Camera-type eye (tissue), 1 donor: ENCODE measurements around the gene ZNF593OS. TPM values are rescaled to one million over a fixed set of nuclear protein-coding genes. Genes with fewer than 3 reads are reported as not detected.

Experiments used
- total RNA-seq: library from RNA; depleted of rRNA; stranded (reverse); fragments of >200 nt; gene quantifications from one replicate; pipeline ENCODE4 v1.2.3, GENCODE V29; 2014

The ZNF593OS gene
- total RNA-seq, result 41.3 TPM

GRCh38 chr1:26171084-26172072 is at the start of gene ZNF593OS:
TSS of gene ZNF593OS (minus strand) at chr1:26171832. CDS start at chr1:26171661, 171 bp downstream.

GRCh38 chr1:26190373-26190987 is 18.8 kb upstream of the ZNF593OS start, which contains the start of gene CATSPER4:
TSS of gene CATSPER4 (plus strand) at chr1:26190602. CDS start at chr1:26190628, 26 bp downstream.

GRCh38 chr1:26177182-26177684 is 5.6 kb upstream of the ZNF593OS start, which contains the start of gene CNKSR1:
TSS of gene CNKSR1 (plus strand) at chr1:26177491. CDS start at chr1:26177548, 57 bp downstream.

GRCh38 chr1:26169669-26170471 is 1.8 kb downstream of the ZNF593OS start, which contains the start of gene ZNF593:
TSS of gene ZNF593 (plus strand) at chr1:26169908. CDS start at chr1:26169984, 76 bp downstream.

GRCh38 chr1:26168410-26169197 is 3.0 kb downstream of the ZNF593OS start, which contains the start of gene C1orf232:
TSS of gene C1orf232 (minus strand) at chr1:26168963. CDS start at chr1:26168499, 464 bp downstream.

GRCh38 chr1:26158908-26159742 is 12.5 kb downstream of the ZNF593OS start, which contains the start of gene FAM110D:
TSS of gene FAM110D (plus strand) at chr1:26159079. CDS start at chr1:26161292, 2,213 bp downstream.

Other genes with a start within 250 kb of the ZNF593OS start
- gene PAFAH2, start 173.8 kb downstream of the ZNF593OS start, total RNA-seq, result 20.2 TPM
- 1.6 TPM for gene EXTL1, start 150.1 kb downstream of the ZNF593OS start, total RNA-seq
- gene SLC30A2, start 125.7 kb downstream of the ZNF593OS start, total RNA-seq, result not detected
- gene TRIM63, start 104.2 kb downstream of the ZNF593OS start, total RNA-seq, result 6.3 TPM
- 32.9 TPM for gene PDIK1L, start 60.0 kb downstream of the ZNF593OS start, total RNA-seq
- 0.60 TPM for gene FAM110D, start 12.8 kb downstream of the ZNF593OS start, total RNA-seq
- gene C1orf232, start 2.9 kb downstream of the ZNF593OS start, total RNA-seq, result not detected
- gene ZNF593, start 1.9 kb downstream of the ZNF593OS start, total RNA-seq, result 11.1 TPM
- 8.4 TPM for gene CNKSR1, start 5.7 kb upstream of the ZNF593OS start, total RNA-seq
- not detected for gene CATSPER4, start 18.8 kb upstream of the ZNF593OS start, total RNA-seq
- gene CEP85, start 62.4 kb upstream of the ZNF593OS start, total RNA-seq, result 27.4 TPM
- gene SH3BGRL3, start 108.3 kb upstream of the ZNF593OS start, total RNA-seq, result 9.1 TPM
- gene UBXN11, start 134.8 kb upstream of the ZNF593OS start, total RNA-seq, result 25.1 TPM
- not detected for gene CD52, start 146.1 kb upstream of the ZNF593OS start, total RNA-seq
- 1.9 TPM for gene CRYBG2, start 182.3 kb upstream of the ZNF593OS start, total RNA-seq
- gene ZNF683, start 200.9 kb upstream of the ZNF593OS start, total RNA-seq, result not detected
- not detected for gene LIN28A, start 239.0 kb upstream of the ZNF593OS start, total RNA-seq